HG03135 (cell line): ENCODE measurements around the gene LHFPL2.
A peak's percentile ranks its signal among the peaks of the same experiment; 100 is the strongest.

Source experiments
- ATAC-seq: cut with Tn5 transposase; IDR thresholded peaks from one replicate; pipeline ENCODE4 v1.9.1; 2021; ENCODE audit warnings: mild to moderate bottlenecking, moderate library complexity; ENCODE audit not compliant: unreplicated experiment

The LHFPL2 gene

GRCh38 chr5:78506261-78507024 lies 142.1 kb downstream of the LHFPL2 start:
- ATAC-seq, result no peak

DNA sequence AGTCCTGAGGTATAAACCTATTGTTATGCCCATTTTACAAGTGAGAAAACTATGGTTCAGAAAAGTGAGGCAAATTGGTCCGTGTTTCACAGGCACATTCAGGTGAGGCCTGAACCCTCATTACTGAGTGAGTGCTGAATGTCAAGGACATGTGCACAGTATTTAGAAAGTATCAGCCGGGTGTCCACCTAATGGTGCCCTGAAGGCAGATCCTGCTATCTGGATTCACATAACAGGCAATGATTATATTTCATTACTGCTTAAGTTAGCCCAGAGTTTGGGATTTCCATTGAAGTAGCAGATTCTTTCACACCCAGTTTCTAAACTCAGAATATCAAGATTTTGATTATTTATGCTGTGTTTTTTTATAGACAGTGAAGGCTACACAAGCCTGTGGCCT lies 142.7 kb downstream of the LHFPL2 start:
- ATAC-seq, result no peak

- no peak for ATAC-seq
Observed at GRCh38 chr5:78504704-78505677, 143.6 kb downstream of the LHFPL2 start.

DNA sequence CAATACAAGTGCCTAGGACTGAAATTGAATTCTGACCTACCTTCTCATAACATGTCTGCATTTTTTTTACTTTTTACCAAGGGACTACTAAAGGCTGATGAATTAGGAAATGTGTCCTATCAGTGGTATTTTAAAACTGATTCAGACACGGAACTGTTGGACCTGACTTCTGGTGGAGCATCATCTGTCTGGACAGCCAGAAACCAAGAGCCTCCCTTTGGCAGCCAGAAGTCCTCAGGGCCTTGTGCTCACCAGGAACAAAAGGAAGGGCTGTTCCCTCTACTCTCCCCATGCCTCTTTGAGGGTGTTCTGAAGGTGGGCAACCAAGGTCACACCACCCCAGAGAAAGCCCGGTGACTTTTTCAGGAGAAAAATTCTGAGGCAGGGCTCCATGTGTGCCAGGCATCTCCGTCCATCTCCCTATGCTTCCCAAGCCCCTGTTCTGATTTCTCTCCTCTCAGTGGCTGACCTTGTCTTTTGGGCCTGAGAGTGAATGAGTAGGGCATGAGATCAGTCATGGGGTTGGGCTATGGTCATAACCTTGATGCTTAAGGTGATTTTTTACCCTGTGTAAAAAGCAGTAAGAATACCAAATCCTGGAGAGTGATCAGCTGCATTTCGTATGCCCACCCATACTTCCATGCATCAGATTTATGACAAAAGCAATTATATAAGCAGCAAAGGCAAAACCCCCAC lies 144.5 kb downstream of the LHFPL2 start:
- ATAC-seq, result no peak

DNA sequence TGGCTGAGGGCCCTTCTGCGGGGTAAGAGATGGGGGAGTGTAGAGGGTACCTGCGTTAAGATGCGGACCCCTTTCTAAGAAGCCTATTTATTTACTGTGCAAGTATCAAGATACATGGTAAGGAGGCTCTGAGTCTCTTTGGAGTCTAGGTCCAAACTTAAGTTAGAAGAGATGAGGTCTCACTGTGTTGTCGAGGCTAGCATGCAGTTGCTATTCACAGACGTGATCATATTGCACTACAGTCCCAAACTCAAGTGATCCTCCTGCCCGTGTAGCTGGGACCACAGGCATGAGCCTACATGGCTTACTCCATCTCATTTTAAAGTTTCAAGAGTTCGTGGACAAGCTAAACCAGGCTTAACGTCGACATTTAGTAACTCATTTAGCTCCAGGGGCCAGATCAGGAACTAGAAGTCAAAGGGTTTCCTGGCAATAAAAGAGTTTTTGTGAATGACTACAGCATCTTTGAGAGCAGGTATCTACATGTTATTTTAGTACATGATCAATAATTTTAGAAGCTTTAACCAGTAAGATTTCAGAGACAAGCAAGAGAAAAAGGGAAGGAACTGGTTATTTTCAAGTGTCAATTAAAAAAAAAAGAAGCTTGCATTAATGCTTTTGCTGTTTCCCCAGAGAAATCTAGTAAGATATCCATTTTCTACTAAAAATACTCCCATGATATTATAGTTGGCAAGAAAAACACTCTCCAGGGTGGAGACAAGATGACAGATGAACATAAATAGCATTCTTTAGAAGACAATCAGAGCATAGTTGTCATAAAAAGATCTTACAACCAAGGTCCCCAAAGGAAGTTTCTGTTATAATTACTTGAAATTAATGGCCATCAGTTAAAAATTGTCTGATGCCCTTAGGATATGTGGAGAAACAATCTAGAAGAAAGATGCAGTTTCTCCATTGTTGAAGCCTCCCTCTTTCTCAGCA lies 146.9 kb downstream of the LHFPL2 start:
- ATAC-seq, result no peak

- no peak for ATAC-seq
Observed at GRCh38 chr5:78500871-78501270, 147.7 kb downstream of the LHFPL2 start.

DNA sequence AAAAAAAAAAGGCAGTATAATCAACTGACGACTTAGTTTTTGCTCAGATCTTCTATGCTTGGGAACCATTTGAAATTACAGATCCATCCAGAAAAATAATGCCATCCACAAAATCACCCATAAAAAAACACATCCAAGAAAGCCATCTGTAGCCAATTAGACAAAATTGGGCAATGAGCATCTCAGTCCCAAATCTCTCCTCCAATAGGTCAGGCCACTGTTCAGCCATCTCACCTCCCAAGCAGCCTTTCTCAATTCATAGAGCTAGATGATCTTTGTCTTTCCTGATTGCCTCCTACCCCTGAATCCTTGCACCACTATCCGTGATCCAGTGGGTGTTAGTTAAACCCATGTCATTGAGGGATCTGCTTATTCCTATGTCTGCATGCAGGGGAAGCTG lies 148.5 kb downstream of the LHFPL2 start:
- ATAC-seq, result no peak

- no peak for ATAC-seq
Observed at GRCh38 chr5:78499485-78499884, 149.1 kb downstream of the LHFPL2 start.

- peak; percentile 69 for ATAC-seq
Observed at GRCh38 chr5:78497573-78498533, 150.7 kb downstream of the LHFPL2 start.

GRCh38 chr5:78496373-78496772 lies 152.2 kb downstream of the LHFPL2 start:
- ATAC-seq, result no peak

GRCh38 chr5:78495800-78496199 lies 152.8 kb downstream of the LHFPL2 start:
- ATAC-seq, result no peak

GRCh38 chr5:78492650-78493049 lies 155.9 kb downstream of the LHFPL2 start:
- no peak for ATAC-seq

- ATAC-seq, result no peak
Observed at GRCh38 chr5:78492224-78492623, 156.3 kb downstream of the LHFPL2 start.

GRCh38 chr5:78490709-78491485 lies 157.7 kb downstream of the LHFPL2 start:
- ATAC-seq, result no peak

DNA sequence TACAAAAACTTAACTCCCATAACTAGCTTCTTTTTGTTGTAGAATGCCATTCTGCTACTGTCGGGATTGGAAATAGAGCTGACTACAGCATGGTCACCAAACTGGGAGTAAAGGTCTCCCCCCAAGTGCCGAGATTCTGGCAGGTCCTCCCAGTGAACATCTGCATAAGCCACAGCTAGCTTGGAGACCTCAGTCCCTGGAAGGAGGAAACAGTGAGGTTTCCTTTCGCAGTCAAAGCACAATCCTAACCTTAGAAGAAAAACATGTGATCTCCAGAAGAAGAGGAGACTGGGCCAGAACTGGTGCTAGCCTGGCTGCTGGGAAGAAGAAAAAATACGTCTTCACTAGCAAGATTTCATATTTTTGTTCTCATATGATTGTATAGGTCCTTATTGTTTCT lies 160.7 kb downstream of the LHFPL2 start:
- no peak for ATAC-seq

DNA sequence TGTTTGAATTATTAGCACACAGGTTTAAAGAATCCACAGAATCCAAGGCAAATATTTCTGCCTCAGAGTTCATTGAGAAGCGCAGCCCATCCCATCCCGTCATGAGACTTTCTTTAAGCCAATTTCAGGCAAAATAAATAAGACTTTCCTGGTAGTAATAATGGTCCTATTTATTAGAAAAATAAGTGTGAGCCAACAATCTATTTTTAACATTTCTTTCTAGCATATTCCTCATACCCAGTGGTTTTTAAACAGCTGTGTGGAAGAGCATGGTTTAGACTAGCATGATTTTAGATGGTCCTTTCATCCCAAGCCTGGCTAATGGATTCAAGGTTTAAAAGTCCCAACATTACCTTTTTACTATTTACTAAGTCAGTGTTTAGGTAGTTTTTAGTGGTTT lies 162.4 kb downstream of the LHFPL2 start:
- ATAC-seq, result no peak

DNA sequence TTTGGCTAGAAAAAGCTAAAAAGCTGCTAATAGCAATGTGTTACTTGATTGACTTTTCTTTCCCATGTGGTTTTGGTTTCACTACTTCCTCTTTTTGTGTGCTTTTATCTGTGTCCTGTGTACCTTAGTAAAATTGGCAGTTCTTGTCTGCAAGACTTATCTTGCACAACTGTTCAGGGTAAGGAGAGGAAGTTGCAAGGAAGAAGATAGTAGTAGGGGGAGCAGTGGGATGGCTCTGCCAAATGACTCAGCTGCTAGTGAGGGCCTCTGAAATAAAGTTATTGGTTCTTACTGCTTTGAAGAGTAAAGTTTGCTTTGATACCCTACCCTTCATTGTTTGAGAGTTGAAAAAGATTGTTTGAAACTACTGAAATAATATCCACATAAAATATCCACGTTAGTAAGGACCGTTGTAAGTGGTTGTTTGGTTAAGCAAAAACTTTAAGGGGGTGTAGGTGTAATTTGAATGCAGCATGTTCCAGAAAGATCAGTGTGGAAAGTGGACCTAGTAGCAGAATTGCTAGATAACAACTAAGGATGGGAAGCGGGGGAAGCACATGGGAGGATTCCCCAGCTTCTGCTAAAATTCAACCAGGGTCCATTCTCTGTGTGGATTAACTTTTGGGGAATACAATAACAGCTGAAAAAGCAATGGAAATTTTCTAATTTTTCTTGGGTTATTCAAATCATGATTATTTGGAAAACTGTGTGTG lies 164.6 kb downstream of the LHFPL2 start:
- peak; percentile 86 for ATAC-seq

DNA sequence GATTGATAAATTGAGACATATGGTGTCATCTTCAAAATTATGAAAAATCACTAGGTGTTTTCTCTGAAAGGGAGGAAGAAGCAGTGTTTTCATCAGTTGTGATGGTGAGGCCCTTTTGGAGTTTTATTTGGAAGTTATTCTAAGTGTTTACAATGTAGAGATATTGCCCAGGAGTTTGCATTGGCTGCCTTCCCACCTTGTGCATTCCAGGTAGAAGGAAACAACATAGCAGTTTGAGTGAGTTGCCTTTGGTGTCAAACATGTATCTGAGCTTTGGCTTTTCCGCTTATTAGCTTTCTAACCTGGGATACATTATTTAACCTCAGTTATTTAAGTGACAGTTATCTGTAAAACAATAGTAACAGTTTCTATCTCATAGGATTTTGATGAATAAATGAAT lies 165.6 kb downstream of the LHFPL2 start:
- no peak for ATAC-seq
